ENCODE data around the gene TCAP. TPM values are rescaled to one million over a fixed set of nuclear protein-coding genes. Genes with fewer than 3 reads are reported as not detected.

TCAP gene
- total RNA-seq, 1 experiment from 2014 or later = 2.1 TPM

GRCh38 chr17:39696731-39697130, 31.6 kb downstream of the TCAP start:
- H3K4ac ChIP-seq (ENCODE audit: low read depth, low read length) = no peak overlapping the region
- H4K20me1 ChIP-seq (ENCODE audit: control insufficient read depth, insufficient read depth, insufficient read length) = no peaks in the 10 kb centered on the region
- Mint-ChIP-seq H3K4me3 (peak overlapping the region in 1 of 2 experiments; percentile 73; a peak in 3 of 5 replicates), H3K9me3 (no peaks in the 10 kb centered on the region), H3K27me3 (ENCODE audit: low read depth) (no peaks in the 10 kb centered on the region; the same call in 1 of the 2 replicates), H3K36me3 (ENCODE audit: insufficient read depth in 1 of 3, low read depth in 3 of 3) (peaks cover 4 to 8% (median 4%) of the 10 kb centered on the region in 3 experiments; a peak in 6 of 7 replicates), H3K27ac (peak overlapping the region; percentile 86 to 95 (median 92)), H3K4me1 (peaks cover 46 to 56% of the 10 kb centered on the region in 2 experiments)
- H3K9me3 ChIP-seq (ENCODE audit: control insufficient read depth, low read depth, low read length) = no peaks in the 10 kb centered on the region
- H3K18ac ChIP-seq (ENCODE audit: insufficient read length, low read depth, low read length) = no peak overlapping the region
- no peak overlapping the region for H3K9ac ChIP-seq (ENCODE audit: extremely low read depth, insufficient read length, low read length)
- peaks cover 8% of the 10 kb centered on the region for H3K23me2 ChIP-seq (ENCODE audit: insufficient read length, low read depth, low read length, poor library complexity, severe bottlenecking)
- H3K27ac ChIP-seq (ENCODE audit: insufficient read length, low read depth, low read length) = peak overlapping the region; percentile 11
- H3T11ph ChIP-seq (ENCODE audit: low read length) = no peak overlapping the region
- H3K79me1 ChIP-seq (ENCODE audit: insufficient read depth, low read depth, low read length, poor library complexity, severe bottlenecking) = no peaks in the 10 kb centered on the region
- peak overlapping the region; percentile 17 for H3K4me2 ChIP-seq (ENCODE audit: insufficient read depth, insufficient read length, low read length)
- H4K5ac ChIP-seq (ENCODE audit: insufficient read length, low read depth, low read length) = no peak overlapping the region
- H2BK20ac ChIP-seq (ENCODE audit: low read depth, low read length, poor library complexity, severe bottlenecking) = no peak overlapping the region
- WGBS (ENCODE audit: extremely low coverage, insufficient read length, low lambda C conversion rate) = no CpG with 5 or more reads among the region's 6 CpGs
- H3K23ac ChIP-seq (ENCODE audit: insufficient read length, low read depth, low read length) = no peak overlapping the region
- H2BK5ac ChIP-seq (ENCODE audit: insufficient read length, low read length) = no peak overlapping the region
- DNase-seq = no peak
- no peak overlapping the region for H2AK5ac ChIP-seq (ENCODE audit: insufficient read length, low read length)
- TF ChIP-seq CTCF (conservative IDR thresholded peaks at IDR 0.05) = no peak
- H3K56ac ChIP-seq (ENCODE audit: insufficient read length, low read depth, low read length) = no peak overlapping the region
- peaks cover 26% of the 10 kb centered on the region; the same call in 1 of the 2 replicates for H3K4me1 ChIP-seq (ENCODE audit: insufficient read depth, low read length)
- H4K8ac ChIP-seq (replicated peaks; ENCODE audit: insufficient read length, low read depth, low read length) = no peak overlapping the region
- H2BK12ac ChIP-seq (ENCODE audit: insufficient read length, low read depth, low read length) = no peak overlapping the region
- H2BK15ac ChIP-seq (ENCODE audit: low read depth, low read length) = no peak overlapping the region
- H3K27me3 ChIP-seq (ENCODE audit: insufficient read depth, low read length) = no peaks in the 10 kb centered on the region
- no peak overlapping the region for H2BK120ac ChIP-seq (ENCODE audit: low read depth, low read length, poor library complexity, severe bottlenecking)
- H4K91ac ChIP-seq (ENCODE audit: insufficient read length, low read depth, low read length) = no peak overlapping the region
- H3K79me2 ChIP-seq (ENCODE audit: insufficient read depth, low read length) = peaks cover 11% of the 10 kb centered on the region
- no peak overlapping the region for H2AFZ ChIP-seq (ENCODE audit: low read length)
- H3K14ac ChIP-seq (ENCODE audit: insufficient read depth, low read length) = no peak overlapping the region
